Neuronal stem cell (in vitro differentiated cells): Measurements from ENCODE around the gene INAFM2.

ENCODE experiments used
- DNase-seq: peaks from one replicate; pipeline ENCODE4 v3.0.0-alpha.2; 2013; ENCODE audit warnings: low spot score
- H2AFZ ChIP-seq: one replicate; pipeline ENCODE4 v1.6.1; 2013; ENCODE audit warnings: mild to moderate bottlenecking, low read length, inconsistent platforms
- H2AK5ac ChIP-seq: 2 replicates; pipeline ENCODE4 v1.6.1; 2013; ENCODE audit warnings: low read depth, mild to moderate bottlenecking, inconsistent platforms, low read length, moderate library complexity, mixed read lengths
- H2BK120ac ChIP-seq: 2 replicates; pipeline ENCODE4 v1.6.1; 2013; ENCODE audit warnings: low read depth, mild to moderate bottlenecking, inconsistent platforms, low read length, moderate library complexity, mixed read lengths
- H2BK12ac ChIP-seq: one replicate; pipeline ENCODE4 v1.6.1; 2013; ENCODE audit warnings: low read length, inconsistent platforms
- H2BK15ac ChIP-seq: 2 replicates; pipeline ENCODE4 v1.6.1; 2013; ENCODE audit warnings: mild to moderate bottlenecking, low read length, inconsistent platforms, mixed read lengths
- H2BK5ac ChIP-seq: one replicate; pipeline ENCODE4 v1.6.1; 2013; ENCODE audit warnings: inconsistent platforms, mild to moderate bottlenecking, low read length, moderate library complexity
- H3K14ac ChIP-seq: one replicate; pipeline ENCODE4 v1.6.1; 2013; ENCODE audit warnings: low read length, inconsistent platforms
- H3K18ac ChIP-seq: 2 replicates; pipeline ENCODE4 v1.6.1; 2013; ENCODE audit warnings: low read length, inconsistent platforms
- H3K23ac ChIP-seq: 2 replicates; pipeline ENCODE4 v1.6.1; 2013; ENCODE audit warnings: low read depth, mild to moderate bottlenecking, mixed read lengths, low read length, inconsistent platforms; ENCODE audit not compliant: poor library complexity
- H3K27ac ChIP-seq: replicated peaks from 3 replicates; pipeline ENCODE4 v1.5.1; 2013; ENCODE audit warnings: low read length, inconsistent platforms
- H3K27me3 ChIP-seq, 3 experiments: 2 replicates each; pipeline ENCODE4 v1.6.1; 2013; ENCODE audit warnings: low read length in 3 of 3, mild to moderate bottlenecking in 2 of 3, inconsistent platforms in 1 of 3, low read depth in 1 of 3, mixed read lengths in 1 of 3, moderate library complexity in 1 of 3; ENCODE audit not compliant: control insufficient read depth in 3 of 3, insufficient read depth in 3 of 3
- H3K36me3 ChIP-seq, 2 donors: replicated peaks in 1 of 2; 2 replicates each; pipeline ENCODE4 v1.6.1; 2013; ENCODE audit warnings: low read length in 2 of 2; ENCODE audit not compliant: control insufficient read depth in 2 of 2, insufficient read depth in 2 of 2
- H3K4ac ChIP-seq: 2 replicates; pipeline ENCODE4 v1.6.1; 2013; ENCODE audit warnings: inconsistent platforms, mild to moderate bottlenecking, low read length, moderate library complexity
- H3K4me1 ChIP-seq, 2 donors: 1 replicate in 1 of 2; 2 replicates in 1 of 2; pipeline ENCODE4 v1.6.1; 2013; ENCODE audit warnings: low read length in 2 of 2, low read depth in 1 of 2; ENCODE audit not compliant: control insufficient read depth in 2 of 2, insufficient read depth in 1 of 2
- H3K4me2 ChIP-seq: one replicate; pipeline ENCODE4 v1.6.1; 2013; ENCODE audit warnings: mild to moderate bottlenecking, low read length, inconsistent platforms; ENCODE audit not compliant: insufficient read depth, poor library complexity, severe bottlenecking
- H3K4me3 ChIP-seq, 2 donors: 2 replicates each; pipeline ENCODE4 v1.5.1; 2013; ENCODE audit warnings: low read length in 2 of 2, mild to moderate bottlenecking in 2 of 2, inconsistent platforms in 1 of 2, moderate library complexity in 1 of 2
- H3K79me1 ChIP-seq: one replicate; pipeline ENCODE4 v1.6.1; 2013; ENCODE audit warnings: low read depth, mild to moderate bottlenecking, inconsistent platforms, low read length, moderate library complexity
- H3K9ac ChIP-seq: one replicate; pipeline ENCODE4 v1.6.1; 2013; ENCODE audit warnings: mild to moderate bottlenecking, low read depth, low read length, inconsistent platforms; ENCODE audit not compliant: poor library complexity
- H3K9me3 ChIP-seq, 2 donors: replicated peaks in 1 of 2; 2 replicates each; pipeline versions ENCODE3 to v1.6.1; 2013; ENCODE audit warnings: low read length in 2 of 2, mild to moderate bottlenecking in 2 of 2, inconsistent platforms in 1 of 2, low read depth in 1 of 2, mixed read lengths in 1 of 2, moderate library complexity in 1 of 2; ENCODE audit not compliant: control insufficient read depth in 2 of 2, insufficient read depth in 1 of 2
- H4K8ac ChIP-seq: one replicate; pipeline ENCODE4 v1.6.1; 2013; ENCODE audit warnings: low read depth, mild to moderate bottlenecking, inconsistent platforms, low read length, moderate library complexity
- H4K91ac ChIP-seq: one replicate; pipeline ENCODE4 v1.6.1; 2013; ENCODE audit warnings: low read length, low read depth, mild to moderate bottlenecking, inconsistent platforms; ENCODE audit not compliant: poor library complexity
- WGBS, 2 donors: extraction: QIAGEN DNeasy Blood & Tissue Kit; methylation state at CpG; one replicate each; pipeline ENCODE4 v1.1.7; 2013; ENCODE audit warnings: missing lambda C conversion rate in 2 of 2, mixed read lengths in 1 of 2; ENCODE audit not compliant: insufficient read length in 2 of 2, insufficient replicate concordance in 1 of 2; ENCODE audit errors: extremely low coverage in 2 of 2; 5-methylcytosine and 5-hydroxymethylcytosine counted together

Gene INAFM2

GRCh38 chr15:40307421-40308211 is 15.9 kb upstream of the INAFM2 start, which contains the start of gene PLCB2:
PLCB2 (minus strand) TSS chr15:40307935; CDS start chr15:40307672, 263 bp downstream.
- Histone ChIP-seq H4K91ac (no peak within 1 kb of the TSS), H3K27me3 (peaks cover 0 to 7% (median 0%) of the 10 kb centered on the region in 3 experiments), H2AK5ac (peak within 1 kb of the TSS; percentile 85), H3K9ac (peak within 1 kb of the TSS; percentile 50), H3K79me1 (no peaks in the 10 kb centered on the region), H3K14ac (peak within 1 kb of the TSS; percentile 11), H2BK120ac (no peak within 1 kb of the TSS), H2BK15ac (peak within 1 kb of the TSS; percentile 63), H4K8ac (no peak within 1 kb of the TSS), H3K9me3 (no peaks in the 10 kb centered on the region), H3K4me2 (no peak within 1 kb of the TSS), H3K4me1 (peaks cover 5 to 31% of the 10 kb centered on the region in 2 donors), H3K23ac (peak within 1 kb of the TSS; percentile 28), H2BK5ac (peak within 1 kb of the TSS; percentile 30), H3K18ac (peak within 1 kb of the TSS; percentile 76), H2BK12ac (no peak within 1 kb of the TSS), H2AFZ (peak within 1 kb of the TSS; percentile 83), H3K36me3 (no peaks in the 10 kb centered on the region), H3K4me3 (no peak within 1 kb of the TSS), H3K4ac (no peak within 1 kb of the TSS), H3K27ac (no peak within 1 kb of the TSS)
- WGBS, 2 donors: no CpG with 5 or more reads among the region's 15 CpGs
- DNase-seq: no peak

- WGBS, 2 donors: no CpG with 5 or more reads among the region's 8 CpGs
- H3K27me3 ChIP-seq: peaks cover 0 to 7% (median 2%) of the 10 kb centered on the region in 3 experiments
These were observed 14.1 kb upstream of the INAFM2 start for GRCh38 chr15:40309344-40309862.

GRCh38 chr15:40310001-40310959 is 13.2 kb upstream of the INAFM2 start:
- Histone ChIP-seq H2BK12ac (no peak overlapping the region), H3K27ac (no peak overlapping the region), H2BK120ac (no peak overlapping the region), H3K9ac (no peak overlapping the region), H4K91ac (no peak overlapping the region), H3K9me3 (no peaks in the 10 kb centered on the region), H3K79me1 (no peaks in the 10 kb centered on the region), H3K36me3 (no peaks in the 10 kb centered on the region), H3K4ac (no peak overlapping the region), H3K4me3 (no peak overlapping the region), H2BK5ac (no peak overlapping the region), H3K4me2 (no peak overlapping the region), H3K4me1 (peaks cover 5 to 31% of the 10 kb centered on the region in 2 donors), H3K18ac (no peak overlapping the region), H3K27me3 (peaks cover 0 to 7% (median 2%) of the 10 kb centered on the region in 3 experiments), H2AK5ac (no peak overlapping the region), H3K23ac (no peak overlapping the region), H2AFZ (peak overlapping the region; percentile 69), H4K8ac (no peak overlapping the region), H2BK15ac (no peak overlapping the region), H3K14ac (no peak overlapping the region)
- DNase-seq: no peak
- no CpG with 5 or more reads among the region's 4 CpGs for WGBS, 2 donors

More at GRCh38 chr15:40309344-40309862, 14.1 kb upstream of the INAFM2 start:
- H4K8ac ChIP-seq: peak overlapping the region; percentile 1
- H3K23ac ChIP-seq: no peak overlapping the region
- H3K36me3 ChIP-seq: no peaks in the 10 kb centered on the region
- H3K4me2 ChIP-seq: no peak overlapping the region
- peaks cover 5 to 31% of the 10 kb centered on the region in 2 donors for H3K4me1 ChIP-seq
- no peak overlapping the region for H2BK5ac ChIP-seq
- no peak overlapping the region for H3K27ac ChIP-seq
- H2AK5ac ChIP-seq: no peak overlapping the region
- no peak overlapping the region for H2BK15ac ChIP-seq
- no peaks in the 10 kb centered on the region for H3K9me3 ChIP-seq
- no peak for DNase-seq
- H3K9ac ChIP-seq: no peak overlapping the region
- H2AFZ ChIP-seq: peak overlapping the region; percentile 69
- no peak overlapping the region for H3K14ac ChIP-seq
- H3K79me1 ChIP-seq: no peaks in the 10 kb centered on the region
- H3K18ac ChIP-seq: peak overlapping the region; percentile 59
- no peak overlapping the region for H3K4me3 ChIP-seq
- H2BK12ac ChIP-seq: no peak overlapping the region
- H2BK120ac ChIP-seq: no peak overlapping the region
- no peak overlapping the region for H3K4ac ChIP-seq
- H4K91ac ChIP-seq: no peak overlapping the region
